Subcutaneous adipose tissue (tissue), 4 donors: ENCODE results near the gene ZNF474. TPM values are rescaled to one million over a fixed set of nuclear protein-coding genes. Genes with fewer than 3 reads are reported as not detected.

Experiments used
- CTCF ChIP-seq: fragments of 450-650 bp; IDR thresholded peaks from one replicate; pipeline ENCODE4 v1.5.1; 2016; ENCODE audit warnings: low read depth, mild to moderate bottlenecking, control low read depth, antibody characterized with exemption, moderate library complexity
- total RNA-seq, 4 donors: library from RNA; depleted of rRNA; stranded (reverse); fragments of >200 nt; gene quantifications; one replicate each; pipeline ENCODE4 v1.1.0, GENCODE V29; 2016

The ZNF474 gene
- total RNA-seq, result under 1 TPM in 1 of 4 donors, not detected in 3; 0.44 TPM

GRCh38 chr5:122129306-122129705, at the start of gene ZNF474:
TSS of gene ZNF474 (plus strand) at chr5:122129546. CDS start at chr5:122151991, 22,445 bp downstream.
- no peak for TF ChIP-seq CTCF

GRCh38 chr5:122081541-122081940, 47.8 kb upstream of the ZNF474 start:
- TF ChIP-seq CTCF, result no peak

- no peak for TF ChIP-seq CTCF
These were observed 45.8 kb upstream of the ZNF474 start for GRCh38 chr5:122083535-122083934.

- no peak for TF ChIP-seq CTCF
These were observed 44.3 kb upstream of the ZNF474 start for GRCh38 chr5:122085041-122085440.

GRCh38 chr5:122089096-122090013, 40.0 kb upstream of the ZNF474 start:
- TF ChIP-seq CTCF, result no peak

- TF ChIP-seq CTCF, result no peak
These were observed 37.3 kb upstream of the ZNF474 start for GRCh38 chr5:122091936-122092600.

GRCh38 chr5:122093415-122094180, 35.7 kb upstream of the ZNF474 start:
- no peak for TF ChIP-seq CTCF
